Measurements from ENCODE around the gene DHPS. TPM values are rescaled to one million over a fixed set of nuclear protein-coding genes. Genes with fewer than 3 reads are reported as not detected.

The DHPS gene
- total and polyA plus RNA-seq, 2 of the 13 experiments (the other 11 are each of a cell fraction or from before 2014, with no cell fraction given): 43.3 to 84.3 TPM

DNA sequence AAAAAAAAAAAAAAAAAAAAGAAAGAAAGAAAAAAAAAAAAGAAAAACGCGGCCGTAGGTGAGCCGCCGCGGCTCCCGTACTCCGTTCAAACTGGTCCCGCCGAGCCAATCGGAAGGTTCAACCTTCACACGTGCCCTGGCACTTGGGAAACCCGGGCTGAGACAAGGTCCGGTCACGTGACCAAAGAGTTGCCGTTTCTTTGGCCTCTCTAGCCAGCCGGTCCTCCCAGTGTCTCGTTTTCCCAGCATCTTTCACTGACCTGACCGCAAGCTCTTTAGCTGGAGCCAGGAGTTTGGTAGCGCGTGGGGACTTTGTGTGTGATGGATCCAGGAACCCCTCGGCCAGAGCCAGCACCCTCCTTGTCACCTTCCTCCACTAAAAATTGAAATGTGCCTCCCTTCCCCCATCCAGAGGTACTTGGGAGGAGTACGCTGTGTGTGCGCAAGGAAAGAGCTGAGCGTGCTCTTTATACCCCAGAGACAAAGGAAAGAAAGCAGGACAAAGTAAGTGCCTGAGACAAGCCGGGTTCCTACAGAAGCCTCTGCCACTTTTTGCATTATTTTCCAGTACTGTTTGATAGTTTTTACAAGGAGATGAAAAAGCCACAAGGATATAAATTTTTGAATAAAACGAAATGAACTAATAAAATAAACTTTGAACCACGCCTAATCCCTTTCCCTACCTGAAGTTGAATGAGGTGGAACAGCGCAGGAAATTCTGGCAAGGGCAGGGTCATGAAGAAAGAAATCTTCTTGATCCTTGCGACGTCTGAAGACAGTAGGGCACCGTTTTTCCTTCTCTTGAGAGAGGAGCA, 41.1 kb upstream of the DHPS start (continued):
- no peak for TF ChIP-seq ZNF234 (CRISPR knock-in tag; conservative IDR thresholded peaks at IDR 0.05)
- TF ChIP-seq, protein P1, sequence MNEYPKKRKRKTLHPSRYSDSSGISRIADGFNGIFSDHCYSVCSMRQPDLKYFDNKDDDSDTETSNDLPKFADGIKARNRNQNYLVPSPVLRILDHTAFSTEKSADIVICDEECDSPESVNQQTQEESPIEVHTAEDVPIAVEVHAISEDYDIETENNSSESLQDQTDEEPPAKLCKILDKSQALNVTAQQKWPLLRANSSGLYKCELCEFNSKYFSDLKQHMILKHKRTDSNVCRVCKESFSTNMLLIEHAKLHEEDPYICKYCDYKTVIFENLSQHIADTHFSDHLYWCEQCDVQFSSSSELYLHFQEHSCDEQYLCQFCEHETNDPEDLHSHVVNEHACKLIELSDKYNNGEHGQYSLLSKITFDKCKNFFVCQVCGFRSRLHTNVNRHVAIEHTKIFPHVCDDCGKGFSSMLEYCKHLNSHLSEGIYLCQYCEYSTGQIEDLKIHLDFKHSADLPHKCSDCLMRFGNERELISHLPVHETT (CRISPR knock-in tag; conservative IDR thresholded peaks at IDR 0.05): 0 out of 2 replicates have a peak, but pooled peaks have one; percentile 19
- TF ChIP-seq, protein P2, sequence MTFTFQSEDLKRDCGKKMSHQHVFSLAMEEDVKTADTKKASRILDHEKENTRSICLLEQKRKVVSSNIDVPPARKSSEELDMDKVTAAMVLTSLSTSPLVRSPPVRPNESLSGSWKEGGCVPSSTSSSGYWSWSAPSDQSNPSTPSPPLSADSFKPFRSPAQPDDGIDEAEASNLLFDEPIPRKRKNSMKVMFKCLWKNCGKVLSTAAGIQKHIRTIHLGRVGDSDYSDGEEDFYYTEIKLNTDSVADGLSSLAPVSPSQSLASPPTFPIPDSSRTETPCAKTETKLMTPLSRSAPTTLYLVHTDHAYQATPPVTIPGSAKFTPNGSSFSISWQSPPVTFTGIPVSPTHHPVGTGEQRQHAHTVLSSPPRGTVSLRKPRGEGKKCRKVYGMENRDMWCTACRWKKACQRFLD (CRISPR knock-in tag; IDR thresholded peaks at IDR 0.05; ENCODE audit: borderline replicate concordance): 0 out of 2 replicates have a peak, but pooled peaks have one; percentile 45
- peak; percentile 71 for TF ChIP-seq SALL1 (CRISPR knock-in tag; IDR thresholded peaks at IDR 0.05)
- TF ChIP-seq FLYWCH1 (CRISPR knock-in tag; IDR thresholded peaks at IDR 0.05): no peak
- TF ChIP-seq SRSF9 (IDR thresholded peaks at IDR 0.05; ENCODE audit: borderline replicate concordance, insufficient read depth, low read depth, low read length, poor library complexity, severe bottlenecking): no peak
- TF ChIP-seq MYC (CRISPR knock-in tag; IDR thresholded peaks at IDR 0.05; ENCODE audit: borderline replicate concordance): peak; percentile 81
- TF ChIP-seq CBFB (CRISPR knock-in tag; IDR thresholded peaks at IDR 0.05): 0 out of 2 replicates have a peak, but pooled peaks have one; percentile 53
- TF ChIP-seq ATAD3A (CRISPR knock-in tag; IDR thresholded peaks at IDR 0.05): no peak
- no peak for TF ChIP-seq ZNF136 (CRISPR knock-in tag; IDR thresholded peaks at IDR 0.05; ENCODE audit: low read depth)
- TF ChIP-seq NFKBIZ (CRISPR knock-in tag; IDR thresholded peaks at IDR 0.05): no peak
- TF ChIP-seq, protein P3, sequence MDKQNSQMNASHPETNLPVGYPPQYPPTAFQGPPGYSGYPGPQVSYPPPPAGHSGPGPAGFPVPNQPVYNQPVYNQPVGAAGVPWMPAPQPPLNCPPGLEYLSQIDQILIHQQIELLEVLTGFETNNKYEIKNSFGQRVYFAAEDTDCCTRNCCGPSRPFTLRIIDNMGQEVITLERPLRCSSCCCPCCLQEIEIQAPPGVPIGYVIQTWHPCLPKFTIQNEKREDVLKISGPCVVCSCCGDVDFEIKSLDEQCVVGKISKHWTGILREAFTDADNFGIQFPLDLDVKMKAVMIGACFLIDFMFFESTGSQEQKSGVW (CRISPR knock-in tag; IDR thresholded peaks at IDR 0.05; ENCODE audit: borderline replicate concordance): no peak
- no peak for TF ChIP-seq SOX6 (IDR thresholded peaks at IDR 0.05)
- no peak for TF ChIP-seq SOX6 (CRISPR knock-in tag; IDR thresholded peaks at IDR 0.05)
- TF ChIP-seq ARNT2 (CRISPR knock-in tag; IDR thresholded peaks at IDR 0.05; ENCODE audit: low read depth): peak; percentile 49; the same call in 1 of the 2 replicates
- TF ChIP-seq KDM4B (CRISPR knock-in tag; IDR thresholded peaks at IDR 0.05): 0 out of 2 replicates have a peak, but pooled peaks have one; percentile 19
- TF ChIP-seq ZNF570 (CRISPR knock-in tag; IDR thresholded peaks at IDR 0.05; ENCODE audit: borderline replicate concordance): no peak
- TF ChIP-seq, protein P4, sequence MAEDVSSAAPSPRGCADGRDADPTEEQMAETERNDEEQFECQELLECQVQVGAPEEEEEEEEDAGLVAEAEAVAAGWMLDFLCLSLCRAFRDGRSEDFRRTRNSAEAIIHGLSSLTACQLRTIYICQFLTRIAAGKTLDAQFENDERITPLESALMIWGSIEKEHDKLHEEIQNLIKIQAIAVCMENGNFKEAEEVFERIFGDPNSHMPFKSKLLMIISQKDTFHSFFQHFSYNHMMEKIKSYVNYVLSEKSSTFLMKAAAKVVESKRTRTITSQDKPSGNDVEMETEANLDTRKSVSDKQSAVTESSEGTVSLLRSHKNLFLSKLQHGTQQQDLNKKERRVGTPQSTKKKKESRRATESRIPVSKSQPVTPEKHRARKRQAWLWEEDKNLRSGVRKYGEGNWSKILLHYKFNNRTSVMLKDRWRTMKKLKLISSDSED (CRISPR knock-in tag; IDR thresholded peaks at IDR 0.05): no peak
- TF ChIP-seq BCL6 (CRISPR knock-in tag; IDR thresholded peaks at IDR 0.05): no peak; the same call in 1 of the 2 replicates
- TF ChIP-seq ZNF550 (CRISPR knock-in tag; IDR thresholded peaks at IDR 0.05; ENCODE audit: borderline replicate concordance): no peak
- peak; percentile 86 for TF ChIP-seq NFYB (CRISPR knock-in tag; IDR thresholded peaks at IDR 0.05)
- TF ChIP-seq RARG (CRISPR knock-in tag; IDR thresholded peaks at IDR 0.05; ENCODE audit: low read depth): no peak
- TF ChIP-seq ZNF564 (CRISPR knock-in tag; IDR thresholded peaks at IDR 0.05): no peak
- TF ChIP-seq ZNF781 (CRISPR knock-in tag; IDR thresholded peaks at IDR 0.05; ENCODE audit: borderline replicate concordance, not compliant biosample characterization): peak; percentile 36
- TF ChIP-seq U2AF1 (optimal IDR thresholded peaks at IDR 0.05; ENCODE audit: low read depth, low read length): peak; percentile 89
- no peak for TF ChIP-seq SP1 (IDR thresholded peaks at IDR 0.05)
- TF ChIP-seq SP1 (CRISPR knock-in tag; IDR thresholded peaks at IDR 0.05): 0 out of 2 replicates have a peak, but pooled peaks have one; percentile 25
